Measurements from ENCODE around the gene CNPY4.
A peak's percentile ranks its signal among the peaks of the same experiment; 100 is the strongest.
"Not testable (repeated sequence)": the region's sequence is repeated elsewhere in the genome, so short reads cannot be mapped to it uniquely, and the experiment has no call there.

The CNPY4 gene

DNA sequence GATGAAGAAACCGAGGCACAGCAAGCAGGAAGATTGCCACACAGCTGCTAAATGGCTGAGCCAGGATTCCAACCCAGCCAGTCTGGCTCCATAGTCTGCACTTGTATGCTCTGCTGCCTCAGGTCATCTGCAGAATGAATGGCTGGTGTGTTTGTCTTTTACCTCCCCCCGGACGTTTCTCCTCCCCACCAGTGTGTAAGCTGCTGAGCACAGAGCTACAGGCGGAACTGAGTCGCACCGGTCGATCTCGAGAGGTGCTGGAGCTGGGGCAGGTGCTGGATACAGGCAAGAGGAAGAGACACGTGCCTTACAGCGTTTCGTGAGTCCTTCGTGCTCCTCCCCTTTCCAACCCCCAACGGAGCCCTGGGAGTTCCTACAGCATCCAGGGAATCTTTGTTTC lies 2.6 kb downstream of the CNPY4 start:
- peak; percentile 96 for DNase-seq

DNA sequence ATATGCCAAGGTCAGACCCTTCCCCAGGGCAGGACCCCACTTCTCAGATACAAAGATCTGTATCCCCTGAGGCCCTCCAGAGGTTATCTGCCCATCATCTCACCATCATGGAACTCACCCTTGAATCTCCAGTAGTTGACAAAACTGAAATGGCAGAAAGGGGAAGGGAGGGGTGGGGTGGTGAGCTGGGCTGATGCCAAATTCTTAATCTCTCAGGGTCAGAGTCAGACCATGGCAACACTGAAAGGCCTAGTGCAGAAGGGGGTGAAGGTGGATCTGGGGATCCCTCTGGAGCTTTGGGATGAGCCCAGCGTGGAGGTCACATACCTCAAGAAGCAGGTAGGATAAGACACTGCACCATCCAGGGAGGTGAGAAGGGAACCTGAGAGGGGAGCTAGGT lies 3.1 kb downstream of the CNPY4 start:
- peak; percentile 48 for DNase-seq

DNA sequence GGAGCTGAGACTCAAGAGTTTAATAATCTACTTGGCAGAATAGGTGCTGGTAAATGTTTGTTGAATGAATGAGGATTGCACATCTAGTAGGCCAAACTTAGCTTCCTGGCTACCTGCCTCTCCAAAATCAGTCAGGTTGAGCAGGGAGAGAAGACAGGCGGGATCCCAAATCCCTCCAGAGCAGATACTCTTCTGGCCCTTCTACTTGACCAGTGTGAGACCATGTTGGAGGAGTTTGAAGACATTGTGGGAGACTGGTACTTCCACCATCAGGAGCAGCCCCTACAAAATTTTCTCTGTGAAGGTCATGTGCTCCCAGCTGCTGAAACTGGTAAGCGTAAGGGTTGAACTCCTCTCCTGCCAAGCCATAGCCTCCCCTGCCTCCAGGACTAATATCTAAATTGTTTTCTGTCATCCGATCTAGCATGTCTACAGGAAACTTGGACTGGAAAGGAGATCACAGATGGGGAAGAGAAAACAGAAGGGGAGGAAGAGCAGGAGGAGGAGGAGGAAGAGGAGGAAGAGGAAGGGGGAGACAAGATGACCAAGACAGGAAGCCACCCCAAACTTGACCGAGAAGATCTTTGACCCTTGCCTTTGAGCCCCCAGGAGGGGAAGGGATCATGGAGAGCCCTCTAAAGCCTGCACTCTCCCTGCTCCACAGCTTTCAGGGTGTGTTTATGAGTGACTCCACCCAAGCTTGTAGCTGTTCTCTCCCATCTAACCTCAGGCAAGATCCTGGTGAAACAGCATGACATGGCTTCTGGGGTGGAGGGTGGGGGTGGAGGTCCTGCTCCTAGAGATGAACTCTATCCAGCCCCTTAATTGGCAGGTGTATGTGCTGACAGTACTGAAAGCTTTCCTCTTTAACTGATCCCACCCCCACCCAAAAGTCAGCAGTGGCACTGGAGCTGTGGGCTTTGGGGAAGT lies 5.1 kb downstream of the CNPY4 start:
- DNase-seq = no peak

DNA sequence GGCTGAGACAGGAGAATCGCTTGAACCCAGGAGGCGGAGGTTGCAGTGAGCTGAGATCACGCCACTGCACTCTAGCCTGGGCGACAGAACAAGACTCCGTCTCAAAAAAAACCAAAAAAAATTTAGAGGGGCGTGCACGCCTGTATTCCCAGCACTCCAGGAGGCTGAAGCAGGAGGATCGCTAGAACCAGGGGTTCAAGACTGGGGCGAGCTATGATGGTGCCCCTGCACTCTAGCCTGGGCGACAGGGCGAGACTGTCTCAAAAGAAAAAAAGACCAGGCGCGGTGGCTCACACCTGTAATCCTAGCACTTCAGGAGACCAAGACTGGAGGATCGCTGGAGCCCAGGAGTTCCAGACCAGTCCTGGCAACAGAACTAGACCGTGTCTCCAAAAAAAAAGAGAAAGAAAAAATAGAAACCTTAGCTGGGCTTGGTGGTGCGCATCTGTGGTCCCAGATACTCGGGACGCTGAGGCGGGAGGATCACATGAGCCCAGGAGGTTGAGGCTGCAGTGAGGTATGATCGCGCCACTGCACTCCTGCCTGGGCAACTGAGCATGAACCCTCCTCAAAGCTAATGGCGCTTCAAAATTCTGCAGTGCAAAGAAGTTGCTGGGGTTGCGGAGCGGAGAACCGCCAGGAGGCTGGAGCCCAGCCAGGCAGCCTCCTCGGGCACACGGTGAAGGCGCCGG lies 7.0 kb downstream of the CNPY4 start:
- peak; percentile 65 for DNase-seq

DNA sequence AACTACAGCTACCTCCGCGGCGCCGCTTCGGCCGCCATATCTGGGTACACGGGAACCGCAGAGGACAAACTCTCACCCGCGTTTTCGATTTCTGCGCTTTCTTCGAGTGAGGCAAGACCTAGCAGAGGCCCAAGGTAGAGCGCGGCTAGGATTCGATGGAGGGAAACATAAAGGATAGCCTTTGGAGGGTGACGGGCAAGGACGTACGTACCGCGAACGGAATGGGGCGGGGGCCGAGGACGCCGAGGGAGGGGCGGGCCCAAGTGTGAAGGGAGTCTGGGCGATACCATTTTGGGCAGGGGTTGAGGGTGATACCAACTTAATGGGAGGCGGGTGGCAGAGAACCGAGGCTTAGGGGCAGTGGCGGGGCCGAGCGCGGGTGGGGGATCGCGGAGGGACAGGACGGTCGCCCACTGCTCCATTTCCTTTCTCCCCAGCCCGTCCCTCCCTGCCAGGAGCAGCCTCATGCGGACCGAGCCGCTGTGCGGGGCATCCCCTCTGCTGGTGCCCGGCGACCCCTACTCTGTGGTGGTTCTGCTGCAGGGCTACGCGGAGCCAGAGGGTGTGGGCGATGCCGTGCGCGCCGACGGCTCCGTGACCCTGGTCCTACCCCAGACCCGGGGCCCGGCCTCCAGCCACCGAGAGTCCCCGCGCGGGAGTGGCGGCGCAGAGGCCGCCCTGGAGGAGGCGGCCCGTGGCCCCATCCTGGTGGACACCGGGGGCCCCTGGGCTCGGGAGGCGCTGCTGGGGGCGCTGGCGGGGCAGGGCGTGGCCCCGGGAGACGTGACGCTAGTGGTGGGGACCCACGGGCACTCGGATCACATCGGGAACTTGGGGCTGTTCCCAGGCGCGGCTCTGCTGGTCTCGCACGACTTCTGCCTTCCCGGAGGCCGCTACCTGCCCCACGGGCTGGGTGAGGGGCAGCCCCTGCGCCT lies 7.8 kb downstream of the CNPY4 start, which contains the start of gene MBLAC1:
MBLAC1 (plus strand) TSS at position 37 of the 935 bp plus-strand sequence; CDS start at position 466, 429 bp downstream.
- DNase-seq = peak; percentile 96

DNA sequence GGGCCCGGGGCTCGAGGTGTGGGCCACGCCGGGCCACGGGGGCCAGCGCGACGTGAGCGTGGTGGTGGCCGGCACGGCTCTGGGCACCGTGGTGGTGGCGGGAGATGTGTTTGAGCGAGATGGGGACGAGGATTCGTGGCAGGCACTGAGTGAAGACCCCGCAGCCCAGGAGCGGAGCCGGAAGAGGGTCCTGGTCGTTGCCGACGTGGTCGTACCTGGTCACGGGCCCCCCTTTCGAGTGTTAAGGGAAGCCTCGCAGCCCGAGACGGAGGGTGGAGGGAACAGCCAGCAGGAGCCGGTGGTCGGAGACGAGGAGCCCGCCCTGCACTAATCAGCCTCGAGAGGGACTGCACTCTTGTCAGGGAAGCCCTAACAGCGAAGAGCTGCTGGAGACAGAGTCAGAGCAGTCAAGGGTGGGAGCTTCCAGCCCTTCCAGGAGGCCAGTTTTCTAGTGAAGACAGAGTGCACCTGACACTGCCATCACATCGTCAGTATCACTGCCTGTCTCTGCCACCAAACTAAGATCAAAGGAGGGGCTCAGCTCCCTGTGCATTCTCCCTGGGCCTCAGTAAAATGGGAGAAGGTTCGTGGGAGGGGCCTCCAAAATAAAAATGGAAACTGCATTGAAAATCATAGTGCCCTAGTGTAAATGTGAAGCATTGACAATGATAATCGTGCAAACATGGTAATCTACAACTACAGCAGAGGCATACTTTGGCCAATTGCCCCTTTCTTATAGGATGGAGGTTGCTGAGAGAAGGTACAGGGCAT lies 8.6 kb downstream of the CNPY4 start:
- DNase-seq = peak; percentile 52

DNA sequence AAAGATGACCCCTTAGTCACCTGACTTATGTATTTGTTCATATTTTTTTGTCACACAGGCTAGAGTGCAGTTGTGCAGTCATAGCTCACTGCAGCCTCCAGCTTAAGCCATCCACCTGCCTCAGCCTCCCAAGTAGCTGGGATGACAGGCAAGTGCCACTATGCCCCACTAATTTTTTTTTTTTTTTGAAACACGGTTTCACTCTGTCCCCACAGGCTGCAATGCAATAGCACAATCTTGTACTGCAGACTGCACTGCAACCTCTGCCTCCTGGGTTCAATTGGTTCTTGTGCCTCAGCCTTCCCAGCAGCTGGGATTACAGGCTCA lies 9.2 kb downstream of the CNPY4 start:
- DNase-seq = no peak

DNA sequence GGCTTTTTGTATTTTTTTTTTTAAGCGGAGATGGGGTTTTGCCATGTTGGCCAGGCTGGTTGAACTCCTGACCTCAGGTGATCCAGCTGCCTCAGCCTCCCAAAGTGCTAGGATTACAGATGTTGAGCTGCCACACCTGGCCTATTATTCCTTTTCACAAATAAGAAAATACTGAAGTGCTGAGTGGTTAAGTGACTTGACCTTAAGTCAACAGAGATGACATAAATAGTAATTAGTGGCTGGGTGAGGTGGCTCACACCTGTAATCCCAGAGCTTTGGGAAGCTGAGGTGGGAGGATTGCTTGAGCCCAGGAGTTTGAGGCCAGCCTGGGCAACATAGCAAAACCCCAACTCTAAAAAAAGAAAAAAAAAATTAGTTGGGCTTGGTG lies 10.8 kb downstream of the CNPY4 start:
- peak; percentile 93 for DNase-seq

DNA sequence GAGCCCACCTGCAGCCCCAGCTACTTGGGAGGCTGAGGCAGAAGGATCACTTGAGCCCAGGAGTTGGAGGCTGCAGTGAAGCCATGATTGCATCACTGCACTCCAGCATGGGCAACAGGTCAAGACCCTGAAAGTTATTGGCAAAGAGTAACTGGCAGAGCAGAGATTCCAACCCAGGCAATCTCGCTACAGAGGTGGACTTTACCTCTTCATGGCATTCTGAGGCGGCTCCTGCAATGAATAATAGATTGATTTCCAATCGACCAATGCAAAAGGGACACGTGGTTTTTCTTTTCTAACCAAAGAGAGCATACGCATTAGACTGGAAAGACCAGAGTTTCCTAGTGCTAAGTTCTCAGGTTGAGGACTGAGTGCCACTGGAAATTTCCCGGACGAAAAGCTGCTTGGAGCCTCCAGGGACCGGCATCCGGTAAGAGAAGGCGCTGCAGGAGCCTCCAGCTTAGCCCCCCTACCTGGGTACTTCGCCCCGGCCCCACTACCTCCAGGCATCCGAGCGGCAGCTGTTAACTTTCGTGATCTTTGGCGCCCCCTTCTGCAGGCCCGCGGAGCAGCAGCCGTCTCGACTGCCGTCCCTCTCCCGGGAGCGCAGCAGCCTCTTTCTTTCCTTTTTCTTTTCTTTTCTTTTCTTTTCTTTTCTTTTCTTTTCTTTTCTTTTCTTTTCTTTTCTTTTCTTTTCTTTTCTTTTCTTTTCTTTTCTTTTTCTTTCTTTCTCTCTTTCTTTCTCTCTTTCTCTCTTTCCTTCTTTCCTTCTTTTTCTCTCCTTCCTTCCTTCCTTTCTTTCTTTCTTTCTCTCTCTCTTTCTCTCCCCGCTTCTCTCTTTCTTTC lies 11.4 kb downstream of the CNPY4 start:
- peak; percentile 92 for DNase-seq

DNA sequence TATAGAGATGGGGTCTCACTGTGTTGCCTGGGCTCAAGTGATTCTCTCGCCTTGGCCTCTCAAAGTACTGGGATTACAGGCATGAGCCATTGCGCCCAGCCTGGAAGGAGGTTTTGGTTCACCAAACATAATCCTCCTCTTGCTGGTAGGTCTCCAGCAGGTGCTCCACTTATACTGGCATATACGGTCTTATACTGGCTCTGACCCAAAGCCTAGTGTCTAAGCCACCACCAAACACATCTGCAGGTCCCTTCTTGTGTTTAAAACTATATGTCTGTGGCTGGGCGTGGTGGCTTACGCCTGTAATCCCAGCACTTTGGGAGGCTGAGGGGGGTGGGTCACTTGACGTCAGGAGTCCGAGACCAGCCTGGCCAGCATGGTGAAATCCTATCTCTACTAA lies 12.7 kb downstream of the CNPY4 start:
- no peak for DNase-seq

DNA sequence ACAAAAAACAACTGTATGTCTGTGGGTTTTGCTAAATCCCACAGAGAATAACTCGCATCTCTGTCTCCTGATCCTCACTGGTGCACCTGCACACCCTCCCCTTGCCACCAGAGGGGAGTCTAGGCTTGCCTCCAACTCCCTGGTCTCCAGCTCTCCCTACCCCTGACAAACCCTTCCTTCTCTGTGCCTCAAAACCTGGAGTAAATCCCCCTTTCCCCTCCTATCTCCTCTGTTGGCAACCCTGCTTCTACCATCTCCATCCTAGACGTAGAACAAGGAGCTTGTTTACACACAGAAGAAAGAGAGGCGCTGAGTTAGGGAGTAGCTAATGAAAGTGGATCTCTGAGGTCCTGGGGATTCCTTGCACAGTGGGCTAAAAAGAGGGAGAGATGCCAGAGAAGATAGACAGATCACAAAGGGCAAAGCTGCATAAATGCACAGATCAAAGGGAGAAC lies 13.3 kb downstream of the CNPY4 start:
- peak; percentile 76 for DNase-seq

DNA sequence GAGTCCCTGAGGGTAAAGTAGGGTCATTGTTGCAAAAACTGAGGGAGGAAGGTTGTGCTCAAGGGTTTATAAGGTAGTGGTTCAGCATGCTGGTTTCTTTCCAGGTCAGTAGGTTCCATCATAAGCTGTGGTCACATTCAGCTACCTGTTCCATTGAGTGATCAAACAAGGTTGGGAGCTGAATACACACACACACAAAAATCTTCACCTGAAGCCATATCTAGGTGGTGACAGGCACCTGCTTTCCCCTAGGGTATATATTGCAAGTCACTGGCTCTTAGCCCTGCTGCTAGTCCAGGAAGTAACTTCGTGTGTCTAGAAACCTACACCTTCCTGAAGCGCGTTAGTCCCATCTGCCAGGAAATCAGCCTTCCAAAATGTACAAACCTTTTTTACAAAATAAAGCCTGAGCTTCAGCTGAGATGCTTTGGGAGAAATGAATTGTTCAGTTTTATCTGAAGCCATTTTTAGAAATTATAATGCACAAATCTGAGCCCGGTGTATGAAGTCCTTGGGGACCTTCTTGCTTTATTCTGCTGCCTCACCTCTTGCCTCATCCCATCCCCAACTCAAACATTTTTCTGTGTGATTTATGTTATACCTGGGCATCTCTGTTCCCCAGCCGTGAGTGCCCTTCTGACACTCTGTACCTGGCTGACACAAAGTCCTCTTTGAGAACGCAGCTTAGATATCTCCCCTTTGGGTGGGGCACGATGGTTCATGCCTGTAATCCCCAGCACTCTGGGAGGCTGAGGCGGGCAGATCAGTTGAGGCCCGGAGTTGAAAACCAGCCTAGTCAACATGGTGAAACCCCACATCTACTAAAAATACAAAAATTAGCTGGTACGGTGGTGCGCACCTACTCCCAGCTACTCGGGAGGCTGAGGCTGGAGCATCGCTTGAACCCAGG lies 18.7 kb downstream of the CNPY4 start:
- DNase-seq = peak; percentile 53

DNA sequence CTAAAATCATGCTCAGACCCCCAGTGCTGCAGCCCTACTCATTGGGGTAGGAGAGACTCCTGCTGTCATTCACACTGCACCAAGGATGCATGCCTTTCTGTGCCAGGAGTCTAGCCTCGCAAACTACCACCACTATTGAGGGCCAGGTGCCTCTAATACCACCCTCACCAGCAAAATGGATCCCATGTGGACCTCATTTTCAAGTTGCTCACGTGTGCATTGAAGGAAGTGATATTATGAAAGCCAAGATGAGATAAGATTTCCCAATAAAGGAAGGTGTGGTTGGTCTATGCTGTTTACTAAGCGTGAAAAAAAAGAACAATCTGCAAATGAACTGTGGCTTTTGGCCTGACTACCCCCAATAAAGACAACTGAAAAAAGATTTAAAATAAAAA lies 22.1 kb downstream of the CNPY4 start:
- DNase-seq = no peak

DNA sequence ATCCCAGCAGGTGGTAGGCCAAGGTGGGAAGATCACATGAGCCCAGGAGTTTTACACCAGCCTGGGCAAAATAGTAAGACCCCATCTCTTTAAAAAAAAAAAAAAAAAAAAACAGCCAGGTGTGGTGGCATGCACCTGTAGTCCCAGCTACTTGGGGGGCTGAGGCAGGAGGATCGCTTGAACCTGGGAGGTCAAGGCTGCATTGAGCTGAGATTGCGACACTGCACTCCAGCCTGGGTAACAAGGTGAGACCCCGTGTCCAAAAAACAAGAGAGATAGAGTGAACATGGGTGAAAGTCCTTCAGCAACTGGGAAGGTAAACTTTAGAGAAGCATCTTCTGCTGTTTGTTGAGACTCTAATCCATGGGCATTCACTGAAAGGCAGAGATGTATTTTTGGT lies 23.0 kb downstream of the CNPY4 start:
- DNase-seq = no peak

DNA sequence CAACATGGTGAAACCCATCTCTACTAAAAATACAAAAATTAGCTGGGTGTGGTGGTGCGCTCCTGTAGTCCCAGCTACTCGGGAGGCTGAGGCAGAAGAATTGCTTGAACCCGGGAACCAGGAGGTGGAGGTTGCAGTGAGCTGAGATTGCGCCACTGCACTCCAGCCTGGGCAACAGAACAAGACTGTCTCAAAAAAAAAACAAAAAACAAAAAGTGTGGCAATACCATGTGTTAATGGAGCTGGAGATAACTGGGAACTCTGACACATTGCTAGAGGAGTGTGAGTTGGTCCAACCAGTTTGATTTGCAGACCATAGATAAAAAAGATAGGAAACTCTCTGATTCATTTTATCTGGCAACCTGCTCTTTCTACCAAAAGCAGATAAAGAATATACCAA lies 26.9 kb downstream of the CNPY4 start:
- not testable (repeated sequence) for DNase-seq

DNA sequence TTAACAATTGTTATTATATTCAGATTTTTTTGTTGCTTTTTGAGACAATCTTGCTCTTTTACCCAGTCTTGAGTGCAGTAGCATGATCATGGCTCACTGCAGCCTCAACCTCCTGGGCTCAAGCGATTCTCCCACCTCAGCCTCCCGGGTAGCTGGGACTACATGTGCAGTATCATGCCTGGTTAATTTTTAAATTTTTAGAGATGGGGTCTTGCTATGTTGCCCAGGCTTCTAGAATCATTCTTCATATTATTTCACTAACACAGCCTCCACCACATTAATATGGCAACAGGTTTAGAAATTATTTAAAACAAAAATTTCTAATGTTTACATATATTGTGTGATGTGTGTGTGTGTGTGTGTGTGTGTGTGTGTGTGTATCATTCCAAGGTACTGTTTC lies 27.8 kb downstream of the CNPY4 start:
- DNase-seq = no peak

DNA sequence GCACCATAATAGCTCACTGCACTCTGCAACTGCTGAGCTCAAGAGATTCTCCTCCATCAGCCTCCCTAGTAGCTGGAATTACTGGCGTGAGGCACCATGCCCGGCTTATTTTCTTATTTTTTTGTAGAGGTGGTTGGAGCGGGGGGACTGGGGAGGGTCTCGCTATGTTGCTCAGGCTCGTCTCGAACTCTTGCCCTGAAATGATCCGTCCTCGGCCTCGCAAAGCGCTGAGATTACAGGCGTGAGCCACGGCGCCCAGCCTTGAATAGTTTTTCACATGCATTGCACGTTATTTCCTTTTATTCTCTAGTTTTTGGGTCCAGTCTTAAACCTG lies 28.8 kb downstream of the CNPY4 start:
- no peak for DNase-seq

DNA sequence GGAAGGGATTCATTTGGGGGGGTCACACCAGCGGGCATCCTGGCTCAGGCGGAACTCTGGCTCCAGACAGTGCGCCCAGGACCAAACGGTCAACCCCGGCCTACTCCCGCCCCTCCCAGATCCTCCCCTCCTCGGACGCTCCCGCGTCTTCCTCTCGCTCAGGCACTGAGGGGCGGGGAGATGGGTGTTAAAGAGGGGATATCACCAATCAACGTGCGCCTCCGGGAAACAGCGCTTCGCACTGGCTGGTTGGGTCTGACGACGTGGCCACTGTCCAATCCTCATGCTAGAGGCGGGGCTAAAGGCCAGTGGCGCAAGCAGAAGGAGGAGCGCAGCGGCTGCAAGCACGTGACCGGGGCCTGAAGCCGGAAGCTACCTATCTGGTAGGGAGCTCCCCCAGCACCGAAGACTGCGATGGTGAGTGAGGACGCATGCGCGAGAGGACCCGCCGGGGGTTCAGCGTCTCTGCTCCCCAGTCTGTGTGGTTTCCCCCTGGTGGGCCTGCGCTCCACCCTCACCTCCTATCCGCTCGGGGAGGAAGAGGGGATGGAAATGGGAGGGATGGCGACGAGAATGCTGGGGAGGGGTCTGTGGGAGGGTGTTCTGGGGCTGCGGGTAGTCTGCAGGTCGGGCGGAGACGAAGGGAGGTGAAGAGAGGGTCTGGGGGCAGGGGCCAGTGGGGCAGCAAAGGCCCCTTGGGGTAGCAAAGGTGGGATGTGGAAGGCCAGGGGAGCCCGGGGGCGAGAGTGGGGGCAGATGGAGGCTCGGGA lies 29.3 kb downstream of the CNPY4 start, which contains the start of gene LAMTOR4:
LAMTOR4 (plus strand) TSS at position 360 of the 770 bp plus-strand sequence; CDS start at position 415, 55 bp downstream.
- DNase-seq = peak; percentile 100

DNA sequence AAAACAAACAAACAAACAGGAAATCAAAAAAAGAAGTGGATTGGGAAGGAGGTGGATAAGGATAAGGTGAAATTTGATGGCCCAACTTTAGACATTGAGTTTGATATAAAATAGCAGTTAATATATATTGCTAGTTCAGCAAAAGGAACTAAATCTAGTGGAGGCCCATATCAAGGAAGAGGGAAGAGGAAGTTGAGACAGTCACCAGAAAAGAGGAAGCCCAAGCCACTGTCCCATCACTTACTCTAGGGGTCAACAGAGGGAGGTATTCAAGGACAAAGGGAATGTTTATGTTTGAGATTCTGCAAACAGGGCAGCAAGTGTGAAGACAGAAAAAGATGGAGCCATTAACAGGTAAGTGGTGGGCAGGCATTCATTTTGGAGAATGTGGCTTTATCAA lies 33.0 kb downstream of the CNPY4 start:
- DNase-seq = no peak
